Cardiac muscle cell (in vitro differentiated cells and primary cell): ENCODE measurements around the gene HDAC4. TPM values are rescaled to one million over a fixed set of nuclear protein-coding genes. Genes with fewer than 3 reads are reported as not detected.
"Not testable (repeated sequence)": the region's sequence is repeated elsewhere in the genome, so short reads cannot be mapped to it uniquely, and the experiment has no call there.

Source experiments
- DNase-seq, 2 donors: peaks; one replicate each; pipeline versions ENCODE4 v3.0.0 to v3.0.0-alpha.2; 2010 to 2017; ENCODE audit warnings: low read depth in 1 of 2, low spot score in 1 of 2
- H3K27ac ChIP-seq: fragments of 200-600 bp; sonication (generic); 2 replicates; pipeline ENCODE4 v1.5.1; 2016
- H3K27me3 ChIP-seq: fragments of 200-600 bp; sonication (generic); 2 replicates; pipeline ENCODE4 v1.6.0; 2016; ENCODE audit warnings: control low read depth
- H3K36me3 ChIP-seq: fragments of 200-600 bp; sonication (generic); 2 replicates; pipeline ENCODE4 v1.5.1; 2016; ENCODE audit warnings: control low read depth
- H3K4me1 ChIP-seq: fragments of 200-600 bp; sonication (generic); 2 replicates; pipeline ENCODE4 v1.8.1; 2017; ENCODE audit warnings: low read depth, mild to moderate bottlenecking, mixed run types
- H3K4me3 ChIP-seq: fragments of 200-600 bp; sonication (generic); 2 replicates; pipeline ENCODE4 v1.5.1; 2016; ENCODE audit warnings: mild to moderate bottlenecking
- H3K9me3 ChIP-seq: fragments of 200-600 bp; sonication (generic); 2 replicates; pipeline ENCODE4 v1.5.1; 2017; ENCODE audit warnings: low read depth, mild to moderate bottlenecking, control low read depth
- CTCF ChIP-seq: IDR thresholded peaks from 2 replicates; pipeline ENCODE4 v1.5.1; 2012; ENCODE audit warnings: low read depth, mild to moderate bottlenecking, low read length
- polyA plus RNA-seq: library from polyadenylated mRNA; unstranded; fragments of >200 nt; fragmentation: Nextera tagmentation; extraction: Ambion mirVana; gene quantifications from 2 replicates; pipeline ENCODE4 v1.2.1, GENCODE V29; 2016
- total RNA-seq: library from RNA; depleted of rRNA; stranded (reverse); fragments of >200 nt; gene quantifications from 2 replicates; pipeline ENCODE4 v1.2.3, GENCODE V29; 2016

Gene HDAC4
- total and polyA plus RNA-seq, 2 experiments from 2014 or later, result 7.0 to 41.6 TPM

GRCh38 chr2:239178484-239178883 lies 222.3 kb downstream of the HDAC4 start:
- no peaks in the 10 kb centered on the region for H3K36me3 ChIP-seq
- no peaks in the 10 kb centered on the region for H3K9me3 ChIP-seq
- no peak for TF ChIP-seq CTCF
- no peak overlapping the region for H3K4me3 ChIP-seq
- no peak overlapping the region for H3K27ac ChIP-seq
- no peaks in the 10 kb centered on the region for H3K4me1 ChIP-seq
- no peak for DNase-seq
- no peaks in the 10 kb centered on the region for H3K27me3 ChIP-seq

- no peaks in the 10 kb centered on the region for H3K36me3 ChIP-seq
- H3K27me3 ChIP-seq, result no peaks in the 10 kb centered on the region
- no peaks in the 10 kb centered on the region for H3K4me1 ChIP-seq
- no peak for DNase-seq
- TF ChIP-seq CTCF, result no peak
- no peaks in the 10 kb centered on the region for H3K9me3 ChIP-seq
- H3K4me3 ChIP-seq, result no peak overlapping the region
- no peak overlapping the region for H3K27ac ChIP-seq
Observed at GRCh38 chr2:239177908-239178307, 222.9 kb downstream of the HDAC4 start.

GRCh38 chr2:239177325-239177724 lies 223.5 kb downstream of the HDAC4 start:
- Histone ChIP-seq H3K4me3 (no peak overlapping the region), H3K27me3 (no peaks in the 10 kb centered on the region), H3K4me1 (no peaks in the 10 kb centered on the region), H3K9me3 (no peaks in the 10 kb centered on the region), H3K27ac (no peak overlapping the region), H3K36me3 (no peaks in the 10 kb centered on the region)
- DNase-seq, result no peak
- no peak for TF ChIP-seq CTCF

GRCh38 chr2:239176138-239176803 lies 224.5 kb downstream of the HDAC4 start:
- H3K9me3 ChIP-seq, H3K36me3 ChIP-seq, H3K27me3 ChIP-seq, DNase-seq, H3K27ac ChIP-seq, H3K4me1 ChIP-seq, H3K4me3 ChIP-seq: not testable (repeated sequence)

GRCh38 chr2:239175181-239175580 lies 225.6 kb downstream of the HDAC4 start:
- no peak for DNase-seq
- Histone ChIP-seq H3K9me3 (no peaks in the 10 kb centered on the region), H3K27me3 (no peaks in the 10 kb centered on the region), H3K4me3 (no peak overlapping the region), H3K27ac (no peak overlapping the region), H3K36me3 (no peaks in the 10 kb centered on the region), H3K4me1 (no peaks in the 10 kb centered on the region)
- no peak for TF ChIP-seq CTCF

- Histone ChIP-seq H3K27me3 (no peaks in the 10 kb centered on the region), H3K9me3 (no peaks in the 10 kb centered on the region), H3K4me3 (no peak overlapping the region), H3K36me3 (no peaks in the 10 kb centered on the region), H3K27ac (no peak overlapping the region), H3K4me1 (no peaks in the 10 kb centered on the region)
- DNase-seq, result no peak
- TF ChIP-seq CTCF, result no peak
Observed at GRCh38 chr2:239173301-239173700, 227.5 kb downstream of the HDAC4 start.
